Endothelial cell of umbilical vein (primary cell): ENCODE data around the gene MFSD2A. TPM values are rescaled to one million over a fixed set of nuclear protein-coding genes. Genes with fewer than 3 reads are reported as not detected.

Source experiments
- BruUV-seq: library from RNA; stranded (reverse); fragments of 400-500 nt; replicated peaks from 2 replicates; lab custom pipeline; 2021; lab: Mats Ljungman, UMichigan
- CTCF ChIA-PET: fragments of 300-600, 350-600 bp; sonication (Branson Sonifier 250); formaldehyde crosslinking; loops from one replicate; lab custom pipeline; 2021; ENCODE audit warnings: antibody characterized with exemption, inconsistent platforms; lab: Charles Lee
- POLR2A ChIA-PET: fragments of 300-600, 350-600 bp; sonication (Branson Sonifier 250); formaldehyde crosslinking; loops from one replicate; lab custom pipeline; 2021; ENCODE audit warnings: antibody characterized with exemption, inconsistent platforms; lab: Charles Lee
- DNase-seq: peaks from one replicate; pipeline ENCODE4 v3.0.0-alpha.2; 2011; ENCODE audit warnings: low read depth, low spot score
- FAIRE-seq: peaks from 2 replicates; lab custom pipeline; 2011; peaks lifted over from hg19 to GRCh38; lab: Jason Lieb, UNC
- H2AFZ ChIP-seq: 2 replicates; pipeline ENCODE4 v1.6.0; 2012; ENCODE audit warnings: low read depth, low read length, control low read depth, inconsistent platforms
- H3K27ac ChIP-seq: 2 replicates; pipeline ENCODE4 v1.5.1; 2011; ENCODE audit warnings: low read depth, mild to moderate bottlenecking, control low read depth, low read length, moderate library complexity; ENCODE audit not compliant: insufficient read depth
- H3K27me3 ChIP-seq, 2 experiments: 2 replicates each; pipeline versions ENCODE4 v1.6.0 to v1.6.1; 2011; ENCODE audit warnings: low read length in 2 of 2, mixed read lengths in 1 of 2; ENCODE audit not compliant: control insufficient read depth in 2 of 2, insufficient read depth in 2 of 2
- H3K36me3 ChIP-seq, 2 experiments: 2 replicates in 1 of 2; 3 replicates in 1 of 2; pipeline ENCODE4 v1.5.1; 2011; ENCODE audit warnings: low read length in 2 of 2, mild to moderate bottlenecking in 1 of 2, moderate library complexity in 1 of 2; ENCODE audit not compliant: control insufficient read depth in 2 of 2, insufficient read depth in 2 of 2; ENCODE audit errors: extremely low read depth in 1 of 2
- H3K4me1 ChIP-seq: 3 replicates; pipeline ENCODE4 v1.5.1; 2011; ENCODE audit warnings: mild to moderate bottlenecking, low read length; ENCODE audit not compliant: control insufficient read depth, insufficient read depth; ENCODE audit errors: extremely low read depth
- H3K4me2 ChIP-seq: 2 replicates; pipeline ENCODE4 v1.6.1; 2011; ENCODE audit warnings: low read length, control low read depth, mixed read lengths; ENCODE audit not compliant: insufficient read depth
- H3K4me3 ChIP-seq, 3 experiments: fragments of 200-600 bp in 1 of 3; sonication (generic), shearing (Covaris generic) in 1 of 3; replicated peaks in 1 of 3; 2 replicates each; pipeline ENCODE4 v1.5.1; 2011 to 2016; ENCODE audit warnings: control low read depth in 3 of 3, low read length in 3 of 3, mild to moderate bottlenecking in 2 of 3, inconsistent platforms in 1 of 3, low read depth in 1 of 3, moderate library complexity in 1 of 3; ENCODE audit not compliant: insufficient read depth in 1 of 3
- H3K79me2 ChIP-seq: 2 replicates; pipeline ENCODE4 v1.6.0; 2012; ENCODE audit warnings: low read length, inconsistent platforms; ENCODE audit not compliant: control insufficient read depth, insufficient read depth
- H3K9ac ChIP-seq: replicated peaks from 2 replicates; pipeline ENCODE3; 2011; ENCODE audit warnings: low read length, control low read depth; ENCODE audit not compliant: insufficient read depth; ENCODE audit errors: extremely low read depth
- H3K9me1 ChIP-seq: replicated peaks from 3 replicates; pipeline ENCODE4 v1.6.0; 2011; ENCODE audit warnings: mild to moderate bottlenecking, low read length; ENCODE audit not compliant: control insufficient read depth, insufficient read depth; ENCODE audit errors: extremely low read depth
- H3K9me3 ChIP-seq: replicated peaks from 2 replicates; pipeline ENCODE4 v1.5.1; 2012; ENCODE audit warnings: low read length, inconsistent platforms; ENCODE audit not compliant: control insufficient read depth, insufficient read depth
- H4K20me1 ChIP-seq: replicated peaks from 2 replicates; pipeline ENCODE3; 2011; ENCODE audit warnings: mild to moderate bottlenecking, low read length; ENCODE audit not compliant: control insufficient read depth, insufficient read depth; ENCODE audit errors: extremely low read depth
- CTCF ChIP-seq, 2 donors: IDR thresholded peaks; 1 replicate in 1 of 2; 2 replicates in 1 of 2; pipeline ENCODE4 v1.5.1; 2011; ENCODE audit warnings: low read length in 2 of 2, mild to moderate bottlenecking in 2 of 2, moderate library complexity in 2 of 2, control low read depth in 1 of 2, inconsistent platforms in 1 of 2, low read depth in 1 of 2; ENCODE audit not compliant: insufficient read depth in 1 of 2; ENCODE audit errors: extremely low read depth in 1 of 2
- EZH2 ChIP-seq: IDR thresholded peaks from 2 replicates; pipeline ENCODE4 v1.6.1; 2012; ENCODE audit warnings: borderline replicate concordance, low read depth, mild to moderate bottlenecking, moderate library complexity, low read length, inconsistent platforms; ENCODE audit not compliant: severe bottlenecking
- FOS ChIP-seq: IDR thresholded peaks from 2 replicates; pipeline ENCODE4 v1.6.1; 2011; ENCODE audit warnings: mild to moderate bottlenecking, low read length, moderate library complexity, borderline replicate concordance; ENCODE audit not compliant: insufficient read depth
- GATA2 ChIP-seq: IDR thresholded peaks from 2 replicates; pipeline ENCODE4 v1.7.0; 2011; ENCODE audit warnings: low read depth, mild to moderate bottlenecking, moderate library complexity, mixed read lengths, low read length; ENCODE audit not compliant: insufficient read length, insufficient read depth
- JUN ChIP-seq: IDR thresholded peaks from 2 replicates; pipeline ENCODE4 v1.6.1; 2011; ENCODE audit warnings: borderline replicate concordance, low read depth; ENCODE audit not compliant: insufficient read length, insufficient read depth
- MAX ChIP-seq: IDR thresholded peaks from 2 replicates; pipeline ENCODE4 v1.6.1; 2011; ENCODE audit not compliant: insufficient read depth, insufficient read length
- MYC ChIP-seq: IDR thresholded peaks from one replicate; pipeline ENCODE4 v1.6.1; 2011; ENCODE audit warnings: mild to moderate bottlenecking, low read depth, low read length
- POLR2A ChIP-seq: IDR thresholded peaks from 2 replicates; pipeline ENCODE4 v1.6.1; 2012; ENCODE audit warnings: low read depth, mild to moderate bottlenecking, control low read depth, low read length
- POLR2AphosphoS5 ChIP-seq: IDR thresholded peaks from 2 replicates; pipeline ENCODE4 v1.6.1; 2012; ENCODE audit warnings: low read depth, mild to moderate bottlenecking, control low read depth, low read length, moderate library complexity; ENCODE audit not compliant: insufficient read depth
- dilution Hi-C: fragments of 300-500 bp; cut with MboI; formaldehyde crosslinking; loops from one replicate; pipeline ENCODE4 v1.15.0; 2019; ENCODE audit warnings: low sequenced_read_pairs; ENCODE audit not compliant: extremely low pct_ligation_motif_present
- intact Hi-C: fragments of 100-400 bp; cut with micrococcal nuclease; formaldehyde crosslinking; loops from one replicate; pipeline ENCODE4 v1.10.0; 2022
- polyA plus RNA-seq, 4 experiments: library from polyadenylated mRNA; depleted of rRNA in 3 of 4; stranded (reverse) in 3 of 4; unstranded in 1 of 4; fragments of >200 nt; gene quantifications; 2 replicates each; pipeline versions ENCODE4 v1.2.1 to v1.2.3, GENCODE V29; 2011 to 2012; ENCODE audit warnings: missing spikeins in 1 of 4
- total RNA-seq: library from RNA; stranded (reverse); gene quantifications from 2 replicates; pipeline ENCODE4 v1.2.3, GENCODE V29; 2021

MFSD2A gene
- total and polyA plus RNA-seq, 2 donors (not counting 3 experiments of a cell fraction or from before 2014, with no cell fraction given), result 2.7 to 5.5 TPM

DNA sequence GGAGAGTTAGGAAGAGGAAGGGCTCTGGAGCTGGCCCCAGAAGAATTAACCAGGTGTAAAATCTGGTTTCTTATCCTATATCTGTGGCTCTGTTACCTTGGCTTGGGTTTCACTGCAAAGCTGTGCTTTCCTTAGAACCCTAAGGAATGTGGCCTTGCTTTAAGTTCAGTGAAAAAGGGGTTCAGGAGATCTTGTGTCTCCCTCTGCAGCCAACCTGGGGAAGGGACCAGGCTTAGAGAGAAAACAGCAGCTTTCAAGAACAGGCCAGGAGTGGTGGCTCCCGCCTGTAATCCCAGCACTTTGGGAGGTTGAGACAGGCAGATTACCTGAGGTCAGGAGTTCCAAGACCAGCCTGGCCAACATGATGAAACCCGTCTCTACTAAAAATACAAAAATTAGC, 37.1 kb upstream of the MFSD2A start:
- H3K79me2 ChIP-seq, result no peaks in the 10 kb centered on the region
- no peak overlapping the region for H3K4me2 ChIP-seq
- dilution Hi-C loops (no loop called here), intact Hi-C loops (loop anchor here (5.0 kb wide), 2 partner anchors 39 to 101 kb away; partner anchors contain the start of gene MFSD2A)
- no peaks in the 10 kb centered on the region for H4K20me1 ChIP-seq
- CTCF ChIA-PET, result interaction anchor here (1.6 to 6.3 kb wide), 5 partner anchors 16 to 421 kb away, joined by 4 to 114 read pairs (median 19); partner anchors contain the start of genes MFSD2A and MYCL
- H3K9me3 ChIP-seq, result no peaks in the 10 kb centered on the region
- no peak overlapping the region for H2AFZ ChIP-seq
- TF ChIP-seq EZH2, result no peak
- TF ChIP-seq MAX, result no peak
- no peak for TF ChIP-seq POLR2AphosphoS5
- no peak for TF ChIP-seq FOS
- TF ChIP-seq POLR2A, result no peak
- no peak for TF ChIP-seq MYC
- TF ChIP-seq JUN, result no peak
- TF ChIP-seq CTCF (IDR thresholded peaks at IDR 0.05; ENCODE audit: extremely low read depth in 1 of 2, insufficient read depth in 1 of 2, low read depth in 1 of 2, low read length in 2 of 2), result no peak
- TF ChIP-seq GATA2, result no peak
- H3K27ac ChIP-seq, result no peak overlapping the region
- H3K9ac ChIP-seq, result no peak overlapping the region
- no peaks in the 10 kb centered on the region for H3K9me1 ChIP-seq
- DNase-seq, result no peak
- POLR2A ChIA-PET, result no interaction called here
- peaks cover 0 to 10% of the 10 kb centered on the region in 2 experiments for H3K27me3 ChIP-seq
- H3K4me3 ChIP-seq, result no peak overlapping the region
- no peaks in the 10 kb centered on the region for H3K36me3 ChIP-seq
- FAIRE-seq, result no peak
- H3K4me1 ChIP-seq, result no peaks in the 10 kb centered on the region
- no TSS peak for BruUV-seq
